Astrocyte (in vitro differentiated cells and primary cell): Measurements from ENCODE around the gene HLCS.

Experiments used
- CTCF ChIP-seq: IDR thresholded peaks from 2 replicates; pipeline ENCODE4 v1.5.1; 2011; ENCODE audit warnings: low read depth, mild to moderate bottlenecking, inconsistent platforms, low read length, moderate library complexity; ENCODE audit not compliant: insufficient read depth
- EZH2 ChIP-seq: IDR thresholded peaks from 2 replicates; pipeline ENCODE4 v1.6.1; 2012; ENCODE audit warnings: mild to moderate bottlenecking, low read length, inconsistent platforms; ENCODE audit not compliant: insufficient read depth

- TF ChIP-seq CTCF (no peak), EZH2 (no peak)
These were observed 185.6 kb downstream of the HLCS start for GRCh38 chr21:36780861-36781260.
